Glutamatergic neuron (in vitro differentiated cells): ENCODE data around the gene PTBP3. TPM values are rescaled to one million over a fixed set of nuclear protein-coding genes. Genes with fewer than 3 reads are reported as not detected.
"Not testable (repeated sequence)": the region's sequence is repeated elsewhere in the genome, so short reads cannot be mapped to it uniquely, and the experiment has no call there.

ENCODE experiments used
- DNase-seq: peaks from one replicate; pipeline ENCODE4 v3.0.0; 2022
- H3K27ac Mint-ChIP-seq: one replicate; pipeline ENCODE4 v1.8.0; 2020; ENCODE audit warnings: mild to moderate bottlenecking, mixed read lengths, inconsistent platforms; ENCODE audit not compliant: unreplicated experiment
- H3K27me3 Mint-ChIP-seq: one replicate; pipeline ENCODE4 v1.8.0; 2020; ENCODE audit warnings: mild to moderate bottlenecking, moderate library complexity, mixed read lengths, inconsistent platforms; ENCODE audit not compliant: unreplicated experiment
- H3K36me3 Mint-ChIP-seq: one replicate; pipeline ENCODE4 v1.8.0; 2020; ENCODE audit warnings: mild to moderate bottlenecking, mixed read lengths, inconsistent platforms; ENCODE audit not compliant: unreplicated experiment
- H3K4me1 Mint-ChIP-seq: one replicate; pipeline ENCODE4 v1.8.0; 2020; ENCODE audit warnings: mild to moderate bottlenecking, low read depth, mixed read lengths, inconsistent platforms; ENCODE audit not compliant: unreplicated experiment
- H3K4me3 Mint-ChIP-seq: one replicate; pipeline ENCODE4 v1.8.0; 2020; ENCODE audit warnings: mild to moderate bottlenecking, mixed read lengths, inconsistent platforms; ENCODE audit not compliant: unreplicated experiment
- H3K9me3 Mint-ChIP-seq: one replicate; pipeline ENCODE4 v1.8.0; 2020; ENCODE audit warnings: mild to moderate bottlenecking, moderate library complexity, mixed read lengths, inconsistent platforms; ENCODE audit not compliant: unreplicated experiment
- total RNA-seq: library from RNA; stranded (reverse); fragmentation: NEBNext Ultra II Directional; extraction: Animal tissue kit (Norgen Biotek cat#: 25700); gene quantifications from one replicate; pipeline ENCODE4 v1.2.1, GENCODE V29; 2021; ENCODE audit not compliant: unreplicated experiment
- TF ChIP-seq, protein P1 (sequence below): fragments of 200-600 bp; sonication (generic); IDR thresholded peaks from one replicate; pipeline ENCODE4 v1.5.0; 2021; ENCODE audit not compliant: partially characterized antibody, unreplicated experiment

The PTBP3 gene
- total RNA-seq, 1 donor from 2014 or later, result 48.6 TPM

DNA sequence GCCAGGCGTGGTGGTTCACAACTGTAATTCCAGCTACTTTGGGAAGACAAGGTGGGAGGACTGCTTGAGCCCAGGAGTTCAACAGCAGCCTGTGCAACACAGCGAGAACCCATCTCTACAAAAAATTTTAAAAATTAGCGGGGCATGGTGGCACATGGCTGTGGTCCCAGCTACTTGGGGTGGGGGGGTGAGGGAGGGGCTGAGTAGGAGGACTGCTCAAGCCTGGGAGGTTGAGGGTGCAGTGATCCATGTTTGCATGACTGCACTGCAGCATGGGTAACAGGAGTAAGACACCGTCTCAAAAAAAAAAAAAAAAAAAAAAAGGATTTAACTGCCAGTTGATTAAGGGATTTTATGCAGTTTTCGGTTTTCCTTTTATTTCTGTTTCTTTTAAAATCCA lies 65.0 kb downstream of the PTBP3 start:
- H3K4me1 Mint-ChIP-seq, result no peaks in the 10 kb centered on the region
- no peak overlapping the region for H3K27ac Mint-ChIP-seq
- no peaks in the 10 kb centered on the region for H3K27me3 Mint-ChIP-seq
- no peak for DNase-seq
- no peaks in the 10 kb centered on the region for H3K9me3 Mint-ChIP-seq
- no peak overlapping the region for H3K4me3 Mint-ChIP-seq
- no peaks in the 10 kb centered on the region for H3K36me3 Mint-ChIP-seq
- TF ChIP-seq, protein P1, sequence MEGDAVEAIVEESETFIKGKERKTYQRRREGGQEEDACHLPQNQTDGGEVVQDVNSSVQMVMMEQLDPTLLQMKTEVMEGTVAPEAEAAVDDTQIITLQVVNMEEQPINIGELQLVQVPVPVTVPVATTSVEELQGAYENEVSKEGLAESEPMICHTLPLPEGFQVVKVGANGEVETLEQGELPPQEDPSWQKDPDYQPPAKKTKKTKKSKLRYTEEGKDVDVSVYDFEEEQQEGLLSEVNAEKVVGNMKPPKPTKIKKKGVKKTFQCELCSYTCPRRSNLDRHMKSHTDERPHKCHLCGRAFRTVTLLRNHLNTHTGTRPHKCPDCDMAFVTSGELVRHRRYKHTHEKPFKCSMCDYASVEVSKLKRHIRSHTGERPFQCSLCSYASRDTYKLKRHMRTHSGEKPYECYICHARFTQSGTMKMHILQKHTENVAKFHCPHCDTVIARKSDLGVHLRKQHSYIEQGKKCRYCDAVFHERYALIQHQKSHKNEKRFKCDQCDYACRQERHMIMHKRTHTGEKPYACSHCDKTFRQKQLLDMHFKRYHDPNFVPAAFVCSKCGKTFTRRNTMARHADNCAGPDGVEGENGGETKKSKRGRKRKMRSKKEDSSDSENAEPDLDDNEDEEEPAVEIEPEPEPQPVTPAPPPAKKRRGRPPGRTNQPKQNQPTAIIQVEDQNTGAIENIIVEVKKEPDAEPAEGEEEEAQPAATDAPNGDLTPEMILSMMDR, result no peak

DNA sequence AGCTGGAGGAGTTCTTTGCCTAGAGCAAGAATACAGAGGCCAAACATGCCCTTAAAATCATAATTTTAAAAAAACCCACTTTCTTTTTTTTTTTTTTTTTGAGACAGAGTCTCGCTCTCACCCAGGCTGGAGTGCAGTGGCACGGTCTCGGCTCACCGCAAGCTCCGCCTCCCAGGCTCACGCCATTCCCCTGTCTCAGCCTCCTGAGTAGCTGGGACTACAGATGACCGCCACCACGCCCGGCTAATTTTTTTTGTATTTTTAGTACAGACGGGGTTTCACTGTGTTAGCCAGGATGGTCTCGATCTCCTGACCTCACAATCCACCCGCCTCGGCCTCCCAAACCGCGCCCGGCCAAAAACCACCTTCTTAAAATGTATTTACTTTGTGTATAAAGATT lies 66.3 kb downstream of the PTBP3 start:
- not testable (repeated sequence) for H3K36me3 Mint-ChIP-seq, H3K4me3 Mint-ChIP-seq, H3K27ac Mint-ChIP-seq, H3K27me3 Mint-ChIP-seq, H3K9me3 Mint-ChIP-seq, DNase-seq, H3K4me1 Mint-ChIP-seq

DNA sequence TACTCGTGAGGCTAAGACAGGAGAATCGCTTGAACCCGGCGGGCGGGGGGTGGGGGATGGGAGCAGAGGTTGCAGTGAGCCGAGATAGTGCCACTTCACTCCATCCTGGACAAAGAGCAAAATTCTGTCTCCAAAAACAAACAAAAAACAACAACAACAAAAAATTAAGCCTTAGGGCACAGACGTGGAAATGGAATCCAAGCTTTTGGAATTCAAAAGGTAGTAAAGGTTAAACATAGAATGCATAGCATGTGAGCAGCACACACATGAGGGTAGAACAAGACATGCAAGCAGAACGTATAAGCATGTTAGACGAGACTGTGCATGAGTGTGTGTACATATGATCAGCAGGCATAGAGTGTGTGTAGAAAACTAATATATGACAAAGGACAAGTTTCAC lies 68.0 kb downstream of the PTBP3 start:
- no peaks in the 10 kb centered on the region for H3K4me1 Mint-ChIP-seq
- no peaks in the 10 kb centered on the region for H3K27me3 Mint-ChIP-seq
- no peak for DNase-seq
- no peaks in the 10 kb centered on the region for H3K36me3 Mint-ChIP-seq
- no peak overlapping the region for H3K27ac Mint-ChIP-seq
- TF ChIP-seq, protein P1, result no peak
- H3K4me3 Mint-ChIP-seq, result no peak overlapping the region
- H3K9me3 Mint-ChIP-seq, result no peaks in the 10 kb centered on the region

DNA sequence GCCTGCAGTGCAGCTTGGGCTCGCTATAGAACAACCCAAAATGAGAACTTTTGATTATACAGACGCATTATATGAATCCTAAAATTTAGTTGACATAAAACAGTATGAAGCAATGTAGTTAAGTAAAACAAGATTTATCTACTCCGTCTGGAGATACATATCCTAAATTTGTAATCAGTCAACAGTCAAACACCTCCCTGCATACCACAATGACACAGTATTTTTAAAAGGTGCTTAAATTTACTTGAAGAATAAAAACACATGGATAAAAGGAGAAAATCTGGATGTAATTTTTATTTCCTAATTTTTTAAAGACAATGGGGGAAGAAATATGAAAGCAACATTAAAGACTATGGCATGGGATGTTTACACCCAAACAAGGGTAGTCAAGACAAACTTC lies 70.8 kb downstream of the PTBP3 start:
- H3K9me3 Mint-ChIP-seq, result no peaks in the 10 kb centered on the region
- no peaks in the 10 kb centered on the region for H3K36me3 Mint-ChIP-seq
- TF ChIP-seq, protein P1, result no peak
- no peak for DNase-seq
- no peak overlapping the region for H3K4me3 Mint-ChIP-seq
- no peaks in the 10 kb centered on the region for H3K27me3 Mint-ChIP-seq
- H3K4me1 Mint-ChIP-seq, result no peaks in the 10 kb centered on the region
- no peak overlapping the region for H3K27ac Mint-ChIP-seq

DNA sequence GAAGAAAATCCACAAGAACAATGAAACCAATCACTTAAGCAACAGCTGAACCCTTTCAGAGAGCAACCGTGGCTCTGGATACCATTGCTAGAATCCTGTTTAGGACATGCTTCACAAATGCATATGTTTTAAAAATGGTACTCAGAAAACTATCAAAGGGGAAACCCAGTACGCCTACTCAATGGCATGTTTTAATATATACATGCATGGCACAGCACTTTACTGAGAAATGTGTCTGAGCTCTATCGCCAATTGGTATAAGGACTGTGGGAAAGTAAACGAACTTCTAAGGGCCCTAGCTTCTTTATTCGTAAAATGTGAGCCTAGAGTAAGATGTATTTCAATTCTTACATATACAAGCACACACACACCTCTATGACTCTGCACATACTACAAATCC lies 72.3 kb downstream of the PTBP3 start:
- Mint-ChIP-seq H3K27me3 (no peaks in the 10 kb centered on the region), H3K4me1 (no peaks in the 10 kb centered on the region), H3K9me3 (no peaks in the 10 kb centered on the region), H3K27ac (no peak overlapping the region), H3K4me3 (no peak overlapping the region), H3K36me3 (no peaks in the 10 kb centered on the region)
- TF ChIP-seq, protein P1, result no peak
- no peak for DNase-seq

DNA sequence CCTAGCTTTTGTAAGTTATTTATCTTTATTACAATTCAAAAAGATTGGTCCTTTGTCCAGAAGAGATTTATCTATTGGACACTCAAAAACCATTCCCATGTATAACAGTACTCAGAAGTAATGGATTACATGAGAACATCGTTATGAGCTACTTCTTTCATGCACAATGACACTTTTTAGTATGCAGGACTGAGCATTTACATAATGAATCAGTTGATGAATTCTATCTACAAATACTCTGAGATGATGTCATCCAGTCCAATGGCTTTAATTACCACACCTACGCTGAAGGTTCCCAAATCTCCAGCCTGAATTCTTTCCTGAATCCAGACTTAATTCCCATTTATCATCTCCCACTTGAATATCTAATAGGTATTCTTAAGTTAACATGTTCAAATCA lies 75.3 kb downstream of the PTBP3 start:
- Mint-ChIP-seq H3K27ac (no peak overlapping the region), H3K36me3 (no peaks in the 10 kb centered on the region), H3K4me1 (no peaks in the 10 kb centered on the region), H3K9me3 (no peaks in the 10 kb centered on the region), H3K27me3 (no peaks in the 10 kb centered on the region), H3K4me3 (no peak overlapping the region)
- DNase-seq, result no peak
- TF ChIP-seq, protein P1, result no peak
